Muscle of back (tissue), 11 donors: ENCODE data around the gene HIF3A. TPM values are rescaled to one million over a fixed set of nuclear protein-coding genes. Genes with fewer than 3 reads are reported as not detected.

Experiments
- DNase-seq, 3 donors: peaks; one replicate each; pipeline versions ENCODE4 v3.0.0 to v3.0.0-alpha.2; 2013
- polyA plus RNA-seq, 10 donors: library from polyadenylated mRNA; unstranded; fragments of 120-200 nt; gene quantifications; one replicate each; pipeline ENCODE4 v1.2.1, GENCODE V29; 2013; ENCODE audit not compliant: insufficient read length in 10 of 10

HIF3A gene
- polyA plus RNA-seq, 10 donors, result 112 to 347 (median 228) TPM

DNA sequence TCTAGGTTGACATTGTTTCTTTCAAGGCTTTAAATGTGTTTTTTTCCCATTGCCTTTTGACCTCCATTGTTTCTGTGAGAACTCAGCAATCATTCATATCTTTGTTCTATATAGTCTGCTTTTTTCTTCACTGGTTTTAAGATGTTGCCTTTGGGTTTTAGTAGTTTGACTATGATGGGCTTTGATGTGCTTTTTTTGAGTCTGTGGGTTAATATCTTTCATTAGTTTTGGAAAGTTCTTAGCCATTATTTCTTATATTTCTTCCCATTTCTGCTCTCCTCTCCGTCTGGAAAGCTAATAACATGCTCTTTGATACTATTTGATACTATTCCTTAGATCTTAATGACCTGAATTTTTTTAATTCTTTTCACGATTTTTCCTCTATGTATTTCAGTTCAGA lies 83.8 kb downstream of the HIF3A start:
- DNase-seq, result no peak

DNA sequence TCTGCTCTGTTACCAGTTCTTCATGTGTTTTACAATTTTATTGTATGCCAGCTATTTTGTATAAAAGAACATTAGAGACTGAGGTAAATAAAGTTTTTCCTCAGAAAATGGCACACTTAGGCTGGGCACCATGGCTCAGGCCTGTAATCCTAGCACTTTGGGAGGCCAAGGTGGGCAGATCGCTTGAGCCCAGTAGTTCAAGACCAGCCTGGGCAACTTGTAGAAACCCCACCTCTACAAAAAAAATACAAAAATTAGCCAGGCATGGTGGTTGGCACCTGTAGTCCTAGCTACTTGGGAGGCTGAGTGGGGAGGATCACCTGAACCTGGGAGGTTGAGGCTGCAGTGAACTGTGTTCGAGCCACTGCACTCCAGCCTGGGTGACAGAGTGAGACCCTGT lies 84.5 kb downstream of the HIF3A start:
- DNase-seq, result no peak

DNA sequence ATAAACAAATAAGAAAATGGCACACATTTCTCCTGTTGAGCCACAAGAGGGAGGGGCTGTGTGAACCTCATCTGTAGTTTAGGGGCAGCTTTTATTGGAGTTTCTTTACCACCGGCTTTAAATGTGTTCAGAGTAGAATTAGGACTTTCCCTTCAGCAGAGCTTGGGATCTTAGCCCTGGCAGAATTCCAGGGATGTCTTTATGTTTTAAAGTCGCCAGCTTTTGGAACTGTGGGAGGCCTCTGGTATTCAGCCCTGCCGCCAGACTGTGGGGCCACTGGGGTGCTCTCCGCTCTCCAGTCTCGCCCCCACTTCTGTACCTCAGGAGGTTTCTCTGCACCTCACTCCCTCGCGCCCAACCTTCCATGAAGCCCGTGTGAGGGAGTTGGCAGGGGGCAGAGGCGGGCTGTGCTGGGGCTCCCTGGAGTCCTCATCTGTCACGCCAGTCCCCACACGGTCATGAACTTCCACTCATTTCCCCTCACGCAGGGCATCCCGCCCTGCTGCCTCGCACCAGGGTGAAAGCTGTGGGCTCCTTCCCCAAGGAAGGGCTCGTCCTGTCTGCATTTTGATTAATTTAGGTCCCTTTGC lies 85.0 kb downstream of the HIF3A start:
- DNase-seq, result peak in 1 of 3 donors; percentile 59

DNA sequence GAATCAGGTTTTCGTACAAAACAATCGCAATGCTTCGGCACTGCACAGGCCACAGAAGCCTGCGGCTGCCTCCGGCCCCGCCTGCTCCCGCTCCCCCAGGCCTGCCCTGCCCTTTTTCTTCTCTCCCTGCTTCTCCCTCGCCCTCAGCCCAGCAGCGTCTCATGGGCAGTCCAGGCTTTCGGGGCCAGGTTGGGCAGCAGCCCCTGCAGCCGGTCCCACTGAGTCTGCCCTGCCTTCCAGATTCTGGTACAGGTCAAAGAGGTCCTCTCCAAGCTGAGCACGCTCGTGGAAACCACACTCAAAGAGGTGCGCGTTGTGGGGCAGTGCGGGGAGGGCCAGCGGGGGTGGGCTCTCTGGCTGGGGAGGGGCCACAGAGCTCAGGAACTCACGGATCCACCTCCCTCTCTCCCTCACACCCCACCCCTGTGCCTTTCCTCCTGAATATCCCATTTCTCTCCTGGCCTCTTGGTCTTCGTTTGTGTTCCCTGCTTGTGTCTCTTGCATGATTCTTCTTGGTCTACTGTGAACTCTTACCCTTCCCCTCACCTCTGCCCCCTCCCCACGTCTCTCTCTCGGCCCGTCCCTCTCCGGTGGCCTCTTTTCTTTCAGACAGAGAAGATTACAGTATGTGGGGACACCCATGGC lies 86.5 kb downstream of the HIF3A start:
- DNase-seq, result no peak

DNA sequence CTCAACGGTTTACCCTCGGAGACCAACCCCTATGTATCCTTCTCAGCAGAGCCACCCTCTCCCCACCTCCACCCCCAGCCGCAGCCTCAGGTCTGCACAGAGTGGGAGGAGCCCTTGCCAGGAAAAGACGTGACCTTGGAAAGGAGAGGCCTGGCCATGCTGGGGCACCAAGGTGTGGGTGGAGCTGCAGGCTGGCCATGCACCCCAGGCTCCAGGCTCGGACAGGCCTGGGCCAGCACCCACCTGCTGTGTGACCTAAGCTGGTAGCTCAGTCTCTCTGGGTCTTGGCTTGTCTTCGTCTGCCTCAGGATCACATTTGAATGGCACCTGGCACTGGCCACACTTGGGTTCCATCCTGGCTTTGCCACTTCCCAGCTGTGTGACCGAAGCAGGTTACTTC lies 87.0 kb downstream of the HIF3A start:
- no peak for DNase-seq

DNA sequence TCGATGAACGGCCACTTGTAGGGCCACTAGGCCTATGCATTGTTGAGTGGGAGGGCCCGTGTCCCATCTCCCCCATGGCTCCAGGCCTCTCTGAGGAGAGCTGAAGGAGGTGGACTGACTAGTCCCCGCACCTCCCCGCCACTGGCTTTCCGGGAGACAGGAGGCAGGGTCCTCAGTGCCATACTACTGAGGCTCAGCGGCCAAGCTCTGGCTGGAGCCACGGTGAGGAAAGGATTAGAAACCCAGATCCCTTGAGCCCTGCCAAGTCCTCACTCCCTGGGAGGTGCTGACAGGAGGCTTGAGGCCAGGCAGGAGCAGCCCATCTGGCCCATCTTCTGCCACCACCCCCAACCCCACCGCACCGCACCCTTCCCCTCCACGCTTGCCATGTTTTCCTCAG lies 87.6 kb downstream of the HIF3A start:
- no peak for DNase-seq

DNA sequence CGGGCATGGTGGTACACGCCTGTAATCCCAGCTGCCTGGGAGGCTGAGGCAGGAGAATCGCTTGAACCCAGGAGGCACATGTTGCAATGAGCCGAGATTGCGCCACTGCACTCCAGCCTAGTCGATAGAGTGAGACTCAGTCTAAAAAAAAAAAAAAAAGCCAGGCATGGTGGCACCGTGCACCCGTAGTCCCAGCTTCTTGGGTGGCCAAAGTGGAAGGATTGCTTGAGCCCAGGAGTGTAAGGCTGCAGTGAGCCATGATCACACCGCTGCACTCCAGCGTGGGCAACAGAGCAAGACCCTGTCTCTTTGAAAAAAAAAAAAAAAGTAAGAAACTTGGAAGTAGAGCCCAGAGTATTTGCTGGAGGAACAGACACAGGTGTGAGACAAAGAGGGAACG lies 88.8 kb downstream of the HIF3A start:
- no peak for DNase-seq

DNA sequence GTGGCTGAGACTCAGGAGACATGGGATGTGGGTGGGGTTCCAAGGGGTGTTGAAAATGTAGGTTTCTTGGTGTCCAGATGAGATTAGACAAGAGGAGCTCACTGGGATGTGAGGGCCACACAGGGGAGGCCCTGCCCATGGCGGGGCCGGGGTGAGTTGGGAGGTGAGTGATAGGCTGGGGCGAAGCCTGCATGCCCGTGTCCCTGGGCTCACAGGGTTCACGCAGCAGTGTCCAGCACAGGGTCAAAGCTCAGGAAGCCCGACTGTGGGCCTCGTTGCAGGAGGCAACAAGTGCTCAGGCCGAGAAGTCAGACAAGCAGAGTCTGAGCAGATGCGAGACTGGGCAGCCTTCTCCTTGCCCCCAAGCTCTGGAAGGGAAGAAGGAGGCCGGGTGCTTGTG lies 89.3 kb downstream of the HIF3A start:
- no peak for DNase-seq

DNA sequence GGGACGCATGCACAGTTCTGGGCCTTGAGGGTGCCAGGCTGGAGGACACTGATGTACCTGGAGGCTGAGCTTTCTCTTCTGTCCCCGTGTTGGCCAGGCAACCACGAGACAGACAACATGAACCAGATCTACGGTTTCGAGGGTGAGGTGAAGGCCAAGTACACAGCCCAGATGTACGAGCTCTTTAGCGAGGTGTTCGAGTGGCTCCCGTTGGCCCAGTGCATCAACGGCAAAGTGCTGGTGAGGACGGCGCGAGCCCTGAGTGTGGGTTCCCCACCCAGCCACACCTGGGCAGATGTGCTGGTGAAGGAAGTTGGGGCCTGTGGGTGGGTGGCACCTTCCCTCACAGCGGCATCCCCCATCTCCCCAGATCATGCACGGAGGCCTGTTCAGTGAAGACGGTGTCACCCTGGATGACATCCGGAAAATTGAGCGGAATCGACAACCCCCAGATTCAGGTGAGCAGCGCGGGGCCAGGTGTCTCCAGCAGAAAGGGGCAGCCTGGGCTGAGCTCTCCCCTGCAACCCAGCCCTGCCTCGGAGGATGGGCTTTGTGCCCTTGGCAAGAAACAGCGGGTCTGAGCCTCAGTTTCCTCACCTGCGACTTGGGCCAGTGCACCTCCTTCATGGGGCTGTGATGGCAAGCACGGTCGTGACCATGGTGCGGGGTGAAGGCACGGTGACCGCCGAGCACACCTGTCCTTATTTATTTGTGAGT lies 90.3 kb downstream of the HIF3A start:
- no peak for DNase-seq

DNA sequence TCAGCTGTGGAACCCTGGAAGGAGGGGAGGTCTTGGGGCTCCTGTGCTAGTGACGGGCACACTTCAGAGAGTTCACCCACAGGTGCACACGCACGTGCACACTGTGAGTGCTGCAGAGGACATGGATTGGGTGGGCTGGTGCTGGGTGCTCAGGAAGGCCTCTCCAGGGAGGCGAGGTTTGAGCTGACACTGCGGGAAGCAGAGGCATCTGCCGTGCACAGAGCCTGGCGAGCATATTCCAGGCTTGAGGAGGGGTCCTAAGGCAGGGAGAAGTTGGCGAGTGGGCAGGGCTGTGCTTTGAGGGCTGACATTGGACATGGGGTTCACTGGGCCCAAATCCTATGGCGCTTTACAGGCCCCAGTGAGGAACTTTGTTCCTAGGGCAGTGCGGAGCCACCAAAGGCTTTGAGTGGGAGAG lies 90.9 kb downstream of the HIF3A start:
- DNase-seq, result no peak

DNA sequence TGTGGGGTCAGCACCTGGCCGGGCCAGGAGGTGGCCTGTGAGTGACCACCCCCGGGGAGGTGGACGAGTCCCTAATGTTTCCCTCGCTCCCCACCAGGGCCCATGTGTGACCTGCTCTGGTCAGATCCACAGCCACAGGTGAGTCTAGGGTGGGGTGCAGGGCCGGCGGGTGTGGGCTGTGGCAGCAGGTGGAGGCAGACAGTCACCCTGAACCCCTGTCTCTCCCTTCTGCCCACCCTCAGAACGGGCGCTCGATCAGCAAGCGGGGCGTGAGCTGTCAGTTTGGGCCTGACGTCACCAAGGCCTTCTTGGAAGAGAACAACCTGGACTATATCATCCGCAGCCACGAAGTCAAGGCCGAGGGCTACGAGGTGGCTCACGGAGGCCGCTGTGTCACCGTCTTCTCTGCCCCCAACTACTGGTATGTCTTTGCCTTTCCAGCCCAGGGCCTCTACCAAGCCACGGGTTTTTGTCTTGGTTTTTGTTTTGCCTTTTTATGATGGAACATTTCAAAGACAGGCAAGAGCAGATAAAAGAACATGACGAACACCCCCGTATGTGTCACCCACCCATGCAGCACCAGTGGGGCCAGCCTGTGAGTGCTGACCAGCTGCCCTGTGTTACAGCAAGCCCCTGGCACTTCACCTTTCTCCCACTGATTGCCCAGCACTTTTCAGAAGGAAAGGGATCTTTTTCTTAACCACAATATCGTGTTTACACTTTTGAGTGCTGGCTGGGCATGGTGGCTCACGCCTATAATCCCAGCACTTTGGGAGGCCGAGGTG lies 91.7 kb downstream of the HIF3A start:
- no peak for DNase-seq

DNA sequence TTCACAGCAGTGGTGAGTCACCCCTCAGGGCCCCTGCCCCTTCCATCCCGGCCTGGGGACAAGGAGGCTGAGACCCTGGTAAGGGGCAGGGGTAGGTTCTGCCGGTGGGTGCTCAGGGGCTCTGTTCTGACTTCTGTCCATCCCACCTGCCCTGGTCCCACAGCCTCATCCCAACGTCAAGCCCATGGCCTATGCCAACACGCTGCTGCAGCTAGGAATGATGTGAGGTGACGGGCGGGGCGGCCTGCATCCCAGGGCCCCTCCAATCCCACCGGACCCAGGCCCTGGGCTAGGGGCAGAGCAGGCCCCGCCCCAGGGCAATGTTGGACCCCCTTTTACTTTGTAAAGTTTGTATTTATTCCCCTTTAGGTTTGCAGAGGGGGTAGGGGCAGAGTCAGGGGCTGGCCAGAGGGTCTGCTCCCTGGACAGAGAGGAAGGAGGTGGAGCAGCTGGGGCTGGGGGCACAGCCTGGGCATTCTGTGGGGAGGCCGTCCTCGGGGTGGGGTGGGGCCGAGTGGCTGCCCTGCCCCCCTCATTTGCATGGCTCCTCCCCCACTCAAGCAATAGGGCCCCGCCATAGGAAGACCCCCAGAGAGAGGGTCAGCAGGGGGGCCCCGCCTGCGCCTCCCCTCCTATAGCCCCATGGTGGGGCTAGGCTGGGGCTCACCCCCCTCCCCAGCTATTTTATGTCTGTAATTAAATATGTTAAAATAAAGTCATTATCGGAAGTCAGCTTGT lies 93.4 kb downstream of the HIF3A start:
- DNase-seq, result no peak

DNA sequence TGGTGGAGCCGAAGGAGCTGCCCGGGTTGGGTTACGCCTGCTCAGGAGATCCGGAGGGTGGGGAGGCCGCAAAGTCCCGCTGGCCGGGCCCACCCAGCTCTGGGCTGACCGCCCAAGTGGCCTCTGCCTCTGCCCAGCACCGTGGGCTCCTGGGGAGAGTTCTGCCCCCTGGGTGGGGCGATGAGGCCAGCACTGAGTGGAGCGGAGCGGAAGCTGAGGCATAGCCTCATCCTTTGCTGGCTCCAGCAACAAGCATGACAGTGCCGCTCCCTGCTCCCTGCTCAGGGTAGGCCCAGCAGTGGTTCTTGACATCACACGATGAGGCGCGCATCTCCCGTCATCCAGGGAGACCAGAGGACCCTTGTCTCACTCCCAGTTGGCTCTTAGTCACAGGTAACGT lies 94.0 kb downstream of the HIF3A start:
- DNase-seq, result peak in 1 of 3 donors; percentile 29

DNA sequence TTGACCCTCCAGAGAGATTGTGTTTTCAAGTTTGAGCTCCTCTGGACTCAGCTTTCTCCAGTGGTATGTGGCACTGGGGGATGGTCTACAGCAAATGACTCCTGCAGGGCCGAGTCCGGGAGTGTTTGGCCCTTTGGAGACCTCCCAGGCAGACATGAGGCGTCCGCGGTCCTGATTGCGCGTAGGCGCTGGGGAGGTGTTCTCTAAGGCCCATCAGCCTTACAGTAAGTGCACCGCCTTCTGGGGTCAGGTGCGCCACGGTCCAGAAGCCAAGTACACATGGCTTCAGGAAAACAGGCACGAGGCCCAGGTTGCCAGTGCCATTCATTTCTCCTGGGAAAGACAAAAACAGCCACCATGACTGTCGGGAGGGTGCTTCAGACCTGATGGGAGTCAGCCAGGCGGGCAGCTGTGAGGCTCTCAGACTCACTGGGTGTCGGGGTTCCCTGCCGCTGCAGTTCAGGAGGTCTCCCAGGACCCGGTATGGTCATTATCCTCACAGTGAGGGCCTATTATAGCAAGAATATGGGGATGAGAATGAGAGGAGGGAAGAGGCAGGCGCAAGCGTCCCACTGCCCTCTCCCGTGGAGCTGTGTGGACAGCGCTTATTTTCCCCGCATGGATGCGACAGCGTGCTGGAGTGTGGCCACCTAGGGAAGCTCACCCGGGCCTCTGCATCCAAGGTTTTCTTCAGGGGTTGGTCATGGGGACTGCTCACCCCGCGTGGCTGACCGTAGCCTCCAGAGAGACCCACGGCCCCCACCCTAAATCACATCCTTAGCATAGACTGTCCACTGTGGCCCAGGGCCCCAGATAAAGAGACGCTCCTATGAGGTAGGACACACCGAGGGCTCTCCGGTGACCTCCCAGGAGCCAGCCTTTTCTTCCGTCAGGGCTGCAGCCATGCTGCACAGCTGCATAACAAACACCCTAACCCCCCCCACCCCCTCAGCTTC lies 94.7 kb downstream of the HIF3A start:
- DNase-seq, result peak in 1 of 3 donors; percentile 29

DNA sequence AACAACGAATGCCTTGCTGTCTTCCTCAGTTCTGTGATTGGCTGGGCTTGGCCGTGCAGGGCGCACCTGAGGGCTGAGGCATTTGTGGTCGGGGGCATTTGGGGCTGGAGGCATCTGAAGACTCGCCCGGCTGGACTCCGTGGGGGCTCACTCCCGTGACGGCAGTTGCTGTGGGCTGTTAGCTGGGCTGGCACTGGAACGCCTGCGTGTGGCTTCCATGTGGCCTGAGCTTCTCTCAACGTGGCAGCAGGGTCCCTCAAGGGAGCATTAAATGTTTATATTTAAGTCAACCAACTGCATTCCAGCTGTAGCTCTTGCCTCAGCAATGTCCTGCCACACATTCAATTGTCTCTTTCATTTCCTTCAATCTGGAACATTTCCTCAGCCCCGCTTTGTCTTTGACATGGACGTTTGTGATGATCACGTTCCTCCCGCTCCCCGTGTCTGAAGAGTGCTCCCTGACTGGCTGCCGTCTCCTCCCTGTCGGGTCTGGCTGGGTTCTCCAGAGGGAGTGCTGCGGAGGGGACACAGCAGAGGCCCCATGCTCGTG lies 95.5 kb downstream of the HIF3A start:
- DNase-seq, result peak in 2 of 3 donors; percentile 56 to 75

DNA sequence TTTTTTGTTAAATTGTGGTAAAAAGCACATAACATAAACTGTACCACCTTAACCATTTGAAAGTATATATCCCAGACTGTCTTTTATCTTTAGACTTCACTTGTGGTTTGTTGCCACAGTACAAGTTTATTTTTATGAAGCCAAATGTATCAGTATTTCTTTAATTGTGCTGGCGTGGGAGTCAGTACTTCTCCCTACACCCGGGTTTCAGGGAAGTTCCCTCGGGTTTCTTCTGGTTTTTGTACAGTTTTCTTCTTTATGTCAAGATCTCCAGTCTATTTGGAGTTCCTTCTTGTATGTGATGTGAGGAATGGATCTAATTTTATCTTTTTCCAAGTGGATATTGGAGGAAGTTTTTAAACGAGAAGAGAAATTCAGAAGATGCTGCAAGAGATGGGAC lies 96.0 kb downstream of the HIF3A start:
- DNase-seq, result no peak
